GM19463 (cell line): Measurements from ENCODE around the gene HPCAL1.

Experiments used
- ATAC-seq: cut with Tn5 transposase; IDR thresholded peaks from one replicate; pipeline ENCODE4 v1.9.1; 2021; ENCODE audit warnings: mild to moderate bottlenecking, moderate library complexity; ENCODE audit not compliant: unreplicated experiment

HPCAL1 gene

GRCh38 chr2:10400978-10401951 lies 98.6 kb downstream of the HPCAL1 start:
- ATAC-seq: peak; percentile 14

DNA sequence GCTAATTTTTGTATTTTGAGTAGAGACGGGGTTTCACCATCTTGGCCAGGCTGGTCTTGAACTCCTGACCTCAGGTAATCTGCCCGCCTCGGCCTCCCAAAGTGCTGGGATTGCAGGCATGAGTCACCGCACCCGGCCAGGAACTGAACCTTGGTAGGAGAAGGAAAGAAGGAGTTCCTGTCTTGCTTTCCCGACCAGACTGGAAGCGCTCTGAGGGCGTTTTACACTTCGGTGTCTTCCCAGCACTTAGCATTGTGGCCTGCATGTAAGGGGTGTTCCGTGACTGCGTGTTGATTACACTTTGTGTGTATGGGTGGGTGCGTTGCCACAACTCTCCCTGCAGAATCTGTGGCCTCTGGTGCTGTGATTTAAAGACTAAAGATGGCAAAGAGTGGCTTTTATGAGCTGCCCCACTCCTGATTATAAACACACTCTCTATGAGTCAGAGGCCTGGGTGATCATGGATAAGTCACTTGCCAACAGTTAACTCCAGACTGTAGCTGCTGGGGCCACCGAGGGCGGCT lies 99.4 kb downstream of the HPCAL1 start:
- ATAC-seq: no peak

- ATAC-seq: no peak
These were observed 100.0 kb downstream of the HPCAL1 start for GRCh38 chr2:10402653-10403215.

DNA sequence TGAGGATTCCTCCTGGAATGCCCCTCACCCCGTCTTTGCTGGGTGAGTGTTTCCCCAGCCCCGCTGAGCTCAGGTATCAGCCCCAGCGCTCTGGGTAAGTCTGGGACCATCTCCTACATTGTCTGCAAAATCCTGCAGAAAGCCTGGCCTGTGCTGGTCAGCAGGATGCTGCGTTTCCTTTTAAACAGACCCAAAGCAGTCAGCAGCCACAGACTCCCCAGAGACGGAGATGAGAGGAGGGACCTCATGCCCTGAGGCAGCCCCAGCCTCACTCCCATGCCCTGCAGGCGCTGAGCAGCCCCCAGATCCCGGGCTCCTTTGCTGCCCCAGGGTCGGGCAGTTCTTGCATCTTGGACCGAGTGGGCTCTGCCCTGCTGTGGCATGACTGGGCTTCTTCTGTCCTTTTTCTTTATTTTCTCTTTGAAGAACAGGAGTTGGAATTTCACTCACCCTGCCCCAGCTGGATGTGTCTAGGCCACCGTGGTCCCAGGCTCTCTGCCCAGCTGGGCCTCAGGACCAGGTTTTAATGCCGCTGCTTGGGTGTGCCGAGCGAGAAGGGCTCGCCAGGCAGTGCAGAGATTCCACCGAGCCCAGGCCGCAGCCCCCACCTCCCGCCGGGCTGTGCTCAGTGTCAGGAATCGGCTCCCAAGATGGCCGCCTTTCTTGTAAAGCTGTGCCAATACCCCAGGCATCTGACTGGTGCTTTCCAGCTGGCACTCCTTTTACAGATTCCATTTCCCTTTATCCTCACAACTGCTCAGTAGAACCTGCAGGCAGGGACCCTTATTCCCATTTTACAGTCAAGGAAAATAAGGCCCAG lies 101.8 kb downstream of the HPCAL1 start:
- ATAC-seq: no peak

- no peak for ATAC-seq
These were observed 102.7 kb downstream of the HPCAL1 start for GRCh38 chr2:10405448-10405847.

- ATAC-seq: no peak
These were observed 103.3 kb downstream of the HPCAL1 start for GRCh38 chr2:10406016-10406415.

DNA sequence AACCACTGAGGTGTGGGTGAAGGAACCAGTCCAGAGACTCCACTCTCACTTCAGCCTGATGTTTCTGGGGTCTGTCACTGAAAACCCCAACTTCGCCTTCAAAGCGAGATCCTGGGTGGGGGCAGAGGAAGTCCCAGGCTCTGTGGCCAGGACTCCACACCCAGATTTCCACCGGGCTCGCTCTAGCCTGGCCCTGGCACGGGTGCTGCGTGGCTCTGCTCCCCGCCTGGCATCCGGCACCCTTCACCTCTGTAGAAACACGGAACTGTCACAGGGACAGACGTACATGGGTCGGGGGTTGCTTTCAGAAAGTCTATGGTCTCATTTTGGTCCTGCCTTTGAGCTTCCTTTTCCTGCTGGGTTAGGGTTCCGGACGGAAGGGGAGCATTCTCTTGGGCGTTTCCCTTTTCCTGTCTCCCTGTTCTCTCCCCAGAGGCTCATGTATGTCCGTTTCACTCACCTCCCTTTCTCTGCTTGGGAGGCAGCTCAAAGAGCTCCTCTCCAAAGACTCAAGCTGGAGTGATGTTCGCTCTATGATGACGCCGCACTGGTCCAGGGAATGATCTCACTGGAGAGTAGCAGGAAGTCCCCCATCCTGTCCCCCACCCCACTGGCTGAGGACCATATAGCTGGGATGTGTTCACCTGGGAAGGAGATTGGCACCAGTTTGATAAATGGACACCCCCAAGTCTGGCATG lies 103.9 kb downstream of the HPCAL1 start:
- ATAC-seq: no peak

DNA sequence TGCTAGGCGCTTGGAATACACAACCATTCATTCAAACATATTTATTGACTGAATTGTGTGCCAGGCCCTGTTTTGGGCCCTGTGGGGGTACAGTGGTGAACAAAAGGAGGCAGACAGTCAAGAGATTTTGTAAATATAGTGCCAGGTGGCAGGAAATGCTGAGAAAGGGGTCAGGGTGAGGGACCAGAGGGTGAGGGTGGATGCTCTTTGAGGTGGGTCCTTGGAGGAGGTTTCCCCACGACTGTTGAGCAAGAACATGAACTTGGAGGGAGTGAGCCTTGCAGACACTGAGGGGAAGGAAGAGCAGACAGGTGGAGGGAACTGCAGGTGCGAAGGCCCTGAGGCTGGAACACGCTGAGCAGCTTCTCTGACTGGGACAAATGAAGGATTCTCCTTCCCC lies 104.7 kb downstream of the HPCAL1 start:
- ATAC-seq: no peak

DNA sequence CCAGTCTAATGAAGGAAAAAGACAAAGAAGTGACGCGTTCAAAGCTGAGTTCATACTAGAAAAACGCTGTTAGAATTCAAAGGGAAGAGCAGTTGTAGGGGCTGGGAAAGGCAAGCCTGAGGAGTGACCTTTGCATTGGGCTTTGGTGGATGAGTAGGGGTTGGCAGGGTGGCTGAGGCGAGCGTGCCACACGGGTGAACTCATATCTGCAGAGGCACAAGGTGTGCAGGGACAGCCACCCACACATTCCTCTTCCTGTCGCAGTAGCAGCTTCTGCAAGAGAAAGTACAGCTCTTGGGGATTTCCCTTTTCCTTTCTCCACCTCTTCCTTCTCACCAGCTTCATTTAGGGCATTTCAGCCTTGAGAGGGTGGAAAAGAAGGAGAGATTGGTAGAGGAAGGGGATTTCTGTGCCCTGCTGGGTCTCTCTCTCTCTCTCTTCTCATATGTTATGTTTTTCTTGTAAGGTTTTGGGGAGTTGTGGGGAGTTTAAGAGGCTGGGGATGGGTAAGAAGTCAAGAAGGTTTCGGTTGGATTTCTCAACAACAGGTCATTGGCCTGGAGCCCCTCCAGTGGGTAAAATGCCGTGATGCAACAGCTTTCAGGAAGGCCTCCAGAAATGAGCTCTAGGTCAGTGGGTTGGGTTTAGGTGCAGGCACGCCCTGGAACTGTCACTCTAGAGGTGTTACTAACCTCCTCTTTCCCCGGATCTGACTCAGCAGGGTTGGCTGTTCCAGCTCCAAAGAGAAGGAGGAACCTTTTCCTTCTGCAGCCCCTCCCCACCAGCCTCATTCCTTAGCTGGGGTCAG lies 105.3 kb downstream of the HPCAL1 start:
- peak; percentile 47 for ATAC-seq

GRCh38 chr2:10408649-10409579 lies 106.2 kb downstream of the HPCAL1 start:
- peak; percentile 39 for ATAC-seq

- peak; percentile 51 for ATAC-seq
These were observed 107.5 kb downstream of the HPCAL1 start for GRCh38 chr2:10410001-10410822.

- no peak for ATAC-seq
These were observed 108.2 kb downstream of the HPCAL1 start for GRCh38 chr2:10410823-10411437.

GRCh38 chr2:10411557-10411956 lies 108.9 kb downstream of the HPCAL1 start:
- ATAC-seq: no peak

- ATAC-seq: no peak
These were observed 109.7 kb downstream of the HPCAL1 start for GRCh38 chr2:10412380-10412779.

DNA sequence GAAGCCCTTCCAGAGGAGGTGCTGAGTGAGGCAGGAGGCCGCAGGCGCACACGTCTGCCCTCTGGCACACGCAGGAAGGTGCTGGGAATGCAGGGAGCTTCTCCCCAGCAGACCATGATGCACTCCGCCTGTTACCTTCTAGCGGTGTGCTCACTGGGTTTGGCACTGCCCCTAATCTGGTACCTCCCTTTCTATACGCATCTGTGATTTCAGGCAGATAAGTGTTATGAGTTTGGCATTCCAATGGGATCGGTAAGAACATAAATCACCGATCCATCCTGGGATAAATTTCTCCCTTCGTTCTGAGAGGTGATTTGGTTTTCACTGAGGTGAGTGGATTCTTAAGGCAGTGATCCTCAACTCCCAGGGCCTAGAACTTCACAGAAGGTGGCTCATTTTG lies 110.8 kb downstream of the HPCAL1 start:
- ATAC-seq: no peak

DNA sequence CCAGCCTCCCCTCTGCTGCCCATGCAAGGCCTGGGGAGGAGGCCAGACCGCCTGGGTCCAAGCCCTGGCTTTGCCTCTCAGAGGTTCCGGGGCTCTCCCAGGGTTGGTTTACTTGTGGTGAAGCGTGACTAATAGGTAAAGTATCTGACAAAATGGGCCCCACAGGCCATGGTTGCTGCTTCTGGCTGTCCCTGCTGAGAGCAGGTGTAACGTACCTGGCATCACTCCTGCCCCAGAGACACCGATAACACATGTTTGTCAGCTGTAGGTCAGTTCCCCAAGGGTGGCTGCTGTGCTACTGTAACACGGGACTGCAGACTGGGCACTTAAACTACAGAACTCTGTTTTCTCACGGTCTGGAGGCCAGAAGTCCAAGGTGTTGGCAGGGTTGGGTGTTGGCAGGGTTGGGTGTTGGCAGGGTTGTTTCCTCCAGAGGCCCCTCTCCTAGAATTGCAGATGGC lies 111.3 kb downstream of the HPCAL1 start:
- peak; percentile 35 for ATAC-seq

DNA sequence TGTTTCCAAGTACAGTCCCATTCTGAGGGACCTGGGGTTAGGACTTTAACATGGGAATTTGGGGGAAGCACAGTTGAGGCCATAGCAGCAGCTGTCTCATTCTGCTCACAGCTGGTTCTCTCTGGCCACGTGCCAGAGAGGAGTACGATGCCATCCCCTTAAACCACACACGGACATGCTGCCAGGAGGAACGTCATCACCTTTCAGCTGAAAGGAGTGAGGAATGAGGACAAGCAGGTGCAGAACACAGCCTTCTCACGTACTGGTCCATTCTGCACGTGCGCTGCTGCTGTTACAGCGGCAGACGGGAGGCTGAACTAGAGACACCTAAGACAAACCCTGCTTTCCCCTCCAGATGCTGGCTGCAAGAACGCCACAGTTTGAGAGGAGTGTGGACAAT lies 111.9 kb downstream of the HPCAL1 start:
- no peak for ATAC-seq
